Karpas-422 (cell line): ENCODE results near the gene TMEM205. TPM values are rescaled to one million over a fixed set of nuclear protein-coding genes. Genes with fewer than 3 reads are reported as not detected.
"Not testable (repeated sequence)": the region's sequence is repeated elsewhere in the genome, so short reads cannot be mapped to it uniquely, and the experiment has no call there.

Experiments
- DNase-seq: peaks from one replicate; pipeline ENCODE4 v3.0.0-alpha.2; 2015
- H2AFZ ChIP-seq: fragments of 200-600 bp; sonication (generic); 2 replicates; pipeline ENCODE4 v1.6.1; 2014; ENCODE audit warnings: antibody characterized with exemption, low read length, mixed read lengths
- H3K27ac ChIP-seq: fragments of 200-600 bp; sonication (generic); 2 replicates; pipeline ENCODE4 v1.5.1; 2014; ENCODE audit warnings: mild to moderate bottlenecking, low read length, moderate library complexity
- H3K27me3 ChIP-seq: fragments of 200-600 bp; sonication (generic); 2 replicates; pipeline ENCODE4 v1.6.1; 2014; ENCODE audit warnings: low read length, mixed read lengths
- H3K36me3 ChIP-seq: fragments of 200-600 bp; sonication (generic); 2 replicates; pipeline ENCODE4 v1.6.1; 2014; ENCODE audit warnings: low read length, mixed read lengths; ENCODE audit not compliant: insufficient read depth
- H3K4me1 ChIP-seq: fragments of 200-600 bp; sonication (generic); 2 replicates; pipeline ENCODE4 v1.6.1; 2014; ENCODE audit warnings: mild to moderate bottlenecking, low read length, mixed read lengths
- H3K4me2 ChIP-seq: fragments of 200-600 bp; sonication (generic); 2 replicates; pipeline ENCODE4 v1.6.1; 2014; ENCODE audit warnings: low read length, low read depth, mild to moderate bottlenecking; ENCODE audit not compliant: poor library complexity, severe bottlenecking
- H3K4me3 ChIP-seq: fragments of 200-600 bp; sonication (generic); 2 replicates; pipeline ENCODE4 v1.5.1; 2014; ENCODE audit warnings: mild to moderate bottlenecking, antibody characterized with exemption, low read length, mixed read lengths
- H3K79me2 ChIP-seq: fragments of 200-600 bp; sonication (generic); 2 replicates; pipeline ENCODE4 v1.6.1; 2014; ENCODE audit warnings: mild to moderate bottlenecking, low read length, mixed read lengths
- H3K9ac ChIP-seq: fragments of 200-600 bp; sonication (generic); 2 replicates; pipeline ENCODE4 v1.6.0; 2014; ENCODE audit warnings: low read length
- H3K9me2 ChIP-seq: fragments of 200-600 bp; sonication (generic), shearing (Covaris generic); replicated peaks from 2 replicates; pipeline ENCODE4 v1.6.0; 2014; ENCODE audit warnings: mild to moderate bottlenecking, low read length, moderate library complexity; ENCODE audit not compliant: insufficient read depth
- H3K9me3 ChIP-seq: fragments of 300-700, 200-600 bp; sonication (generic); 2 replicates; pipeline ENCODE4 v1.6.1; 2014; ENCODE audit warnings: low read length, mixed read lengths
- H4K20me1 ChIP-seq: fragments of 200-600 bp; sonication (generic); 2 replicates; pipeline ENCODE4 v1.6.1; 2014; ENCODE audit warnings: mild to moderate bottlenecking, antibody characterized with exemption, low read length, low read depth; ENCODE audit not compliant: insufficient read depth
- total RNA-seq: library from RNA; depleted of rRNA; stranded (reverse); fragments of >200 nt; shearing (Covaris generic); gene quantifications from 2 replicates; pipeline ENCODE4 v1.2.3, GENCODE V29; 2014; ENCODE audit warnings: low replicate concordance

TMEM205 gene
- total RNA-seq, 1 experiment from 2014 or later, result 103 TPM

GRCh38 chr19:11320278-11320995, 25.6 kb downstream of the TMEM205 start:
- H3K9ac ChIP-seq, H3K36me3 ChIP-seq, H3K79me2 ChIP-seq, H3K4me3 ChIP-seq, H3K9me3 ChIP-seq, H3K9me2 ChIP-seq, H3K4me2 ChIP-seq, H4K20me1 ChIP-seq, H3K27me3 ChIP-seq, H3K27ac ChIP-seq, H2AFZ ChIP-seq, H3K4me1 ChIP-seq: not testable (repeated sequence)
- DNase-seq, result peak; percentile 45

GRCh38 chr19:11306337-11306736, 39.7 kb downstream of the TMEM205 start:
- Histone ChIP-seq H3K27me3 (no peaks in the 10 kb centered on the region), H4K20me1 (no peaks in the 10 kb centered on the region), H3K36me3 (no peaks in the 10 kb centered on the region), H3K4me2 (no peak overlapping the region), H3K9me2 (no peaks in the 10 kb centered on the region), H3K27ac (no peak overlapping the region), H3K4me1 (no peaks in the 10 kb centered on the region), H3K79me2 (no peaks in the 10 kb centered on the region), H2AFZ (no peak overlapping the region), H3K9ac (no peak overlapping the region), H3K4me3 (no peak overlapping the region), H3K9me3 (no peaks in the 10 kb centered on the region)
- DNase-seq, result peak; percentile 28

GRCh38 chr19:11304936-11305335, 41.1 kb downstream of the TMEM205 start:
- Histone ChIP-seq H4K20me1 (no peaks in the 10 kb centered on the region), H2AFZ (no peak overlapping the region), H3K27me3 (no peaks in the 10 kb centered on the region), H3K9ac (no peak overlapping the region), H3K9me3 (no peaks in the 10 kb centered on the region), H3K9me2 (no peaks in the 10 kb centered on the region), H3K79me2 (no peaks in the 10 kb centered on the region), H3K4me1 (no peaks in the 10 kb centered on the region), H3K4me2 (no peak overlapping the region), H3K4me3 (no peak overlapping the region), H3K36me3 (no peaks in the 10 kb centered on the region), H3K27ac (no peak overlapping the region)
- DNase-seq, result peak; percentile 23

GRCh38 chr19:11300811-11301120, 45.3 kb downstream of the TMEM205 start:
- no peak for DNase-seq
- no peak overlapping the region for H3K4me3 ChIP-seq
- no peak overlapping the region for H3K27ac ChIP-seq

GRCh38 chr19:11299946-11300810, 45.9 kb downstream of the TMEM205 start:
- H3K9ac ChIP-seq, result no peak overlapping the region
- H4K20me1 ChIP-seq, result no peaks in the 10 kb centered on the region
- H3K9me2 ChIP-seq, result no peaks in the 10 kb centered on the region
- H3K27me3 ChIP-seq, result no peaks in the 10 kb centered on the region
- H3K4me1 ChIP-seq, result no peaks in the 10 kb centered on the region
- no peak overlapping the region for H3K27ac ChIP-seq
- no peak overlapping the region for H3K4me2 ChIP-seq
- H3K4me3 ChIP-seq, result no peak overlapping the region
- no peaks in the 10 kb centered on the region for H3K79me2 ChIP-seq
- H3K9me3 ChIP-seq, result no peaks in the 10 kb centered on the region
- H3K36me3 ChIP-seq, result no peaks in the 10 kb centered on the region
- H2AFZ ChIP-seq, result no peak overlapping the region
- DNase-seq, result no peak

More at GRCh38 chr19:11300811-11301120, 45.3 kb downstream of the TMEM205 start:
- Histone ChIP-seq H3K27me3 (no peaks in the 10 kb centered on the region), H3K4me1 (no peaks in the 10 kb centered on the region), H3K9me3 (no peaks in the 10 kb centered on the region), H3K9ac (no peak overlapping the region), H2AFZ (no peak overlapping the region), H3K36me3 (no peaks in the 10 kb centered on the region), H4K20me1 (no peaks in the 10 kb centered on the region), H3K79me2 (no peaks in the 10 kb centered on the region), H3K4me2 (no peak overlapping the region), H3K9me2 (no peaks in the 10 kb centered on the region)

DNA sequence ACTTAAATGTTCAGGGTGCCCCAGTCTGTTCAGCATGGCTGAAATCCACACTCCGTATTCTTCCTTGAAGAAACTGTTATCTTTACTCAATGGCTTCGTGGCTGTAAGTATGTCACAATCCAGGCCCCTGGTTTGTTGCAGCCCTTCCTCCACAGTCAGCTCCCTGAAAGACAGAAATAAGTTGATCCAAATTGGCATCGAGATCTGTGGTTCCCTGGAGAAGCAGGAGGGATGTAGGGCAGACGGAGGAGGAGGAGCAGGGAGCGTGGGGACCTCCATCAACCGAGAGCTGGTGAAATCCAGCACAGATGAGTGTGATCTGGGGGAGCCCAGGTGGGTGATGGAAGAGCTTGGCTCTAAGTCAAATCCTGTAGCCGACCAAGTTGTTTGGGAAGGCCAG, 49.8 kb downstream of the TMEM205 start:
- no peak overlapping the region for H2AFZ ChIP-seq

GRCh38 chr19:11295665-11296245, 50.3 kb downstream of the TMEM205 start, which contains the start of gene TSPAN16:
TSS of gene TSPAN16 (plus strand) at chr19:11296160. CDS start at chr19:11296298, 138 bp downstream.
- no peaks in the 10 kb centered on the region for H3K27me3 ChIP-seq
- H3K27ac ChIP-seq, result no peak within 1 kb of the TSS
- no peak within 1 kb of the TSS for H3K4me3 ChIP-seq
- no peaks in the 10 kb centered on the region for H3K36me3 ChIP-seq
- H2AFZ ChIP-seq, result no peak within 1 kb of the TSS
- H3K79me2 ChIP-seq, result no peaks in the 10 kb centered on the region
- H3K9me3 ChIP-seq, result no peaks in the 10 kb centered on the region
- no peak within 1 kb of the TSS for H3K4me2 ChIP-seq
- no peak for DNase-seq
- H3K9me2 ChIP-seq, result no peaks in the 10 kb centered on the region
- H3K4me1 ChIP-seq, result peaks cover 8% of the 10 kb centered on the region
- no peaks in the 10 kb centered on the region for H4K20me1 ChIP-seq
- H3K9ac ChIP-seq, result no peak within 1 kb of the TSS

More for the DNA sequence above, 49.8 kb downstream of the TMEM205 start:
- Histone ChIP-seq H3K9me3 (no peaks in the 10 kb centered on the region), H3K9me2 (no peaks in the 10 kb centered on the region), H3K4me1 (peaks cover 8% of the 10 kb centered on the region), H3K36me3 (no peaks in the 10 kb centered on the region), H3K9ac (no peak overlapping the region), H3K27me3 (no peaks in the 10 kb centered on the region), H3K4me3 (no peak overlapping the region), H3K79me2 (no peaks in the 10 kb centered on the region), H4K20me1 (no peaks in the 10 kb centered on the region), H3K27ac (no peak overlapping the region), H3K4me2 (no peak overlapping the region)
- no peak for DNase-seq

GRCh38 chr19:11295180-11295579, 50.9 kb downstream of the TMEM205 start:
- H4K20me1 ChIP-seq, result no peaks in the 10 kb centered on the region
- H3K79me2 ChIP-seq, result no peaks in the 10 kb centered on the region
- H3K27ac ChIP-seq, result no peak overlapping the region
- no peaks in the 10 kb centered on the region for H3K9me3 ChIP-seq
- H3K4me2 ChIP-seq, result no peak overlapping the region
- H3K4me3 ChIP-seq, result no peak overlapping the region
- no peaks in the 10 kb centered on the region for H3K36me3 ChIP-seq
- H3K9ac ChIP-seq, result no peak overlapping the region
- no peak overlapping the region for H2AFZ ChIP-seq
- H3K9me2 ChIP-seq, result no peaks in the 10 kb centered on the region
- no peaks in the 10 kb centered on the region for H3K27me3 ChIP-seq
- H3K4me1 ChIP-seq, result peaks cover 8% of the 10 kb centered on the region
- no peak for DNase-seq
